Stimulated activated effector memory CD8-positive, alpha-beta T cell treated with anti-CD3 and anti-CD28 coated beads, Interleukin-12 subunit alpha, Interleukin-12 subunit beta, amount 100 ng/mL, for 72 hours (primary cell): Measurements from ENCODE around the gene BARX1.
"Not testable (repeated sequence)": the region's sequence is repeated elsewhere in the genome, so short reads cannot be mapped to it uniquely, and the experiment has no call there.

Experiments used
- ATAC-seq: fragments of 150-1000 bp; cut with Tn5 transposase; 2 replicates; pipeline ENCODE4 v1.10.0; 2021
- DNase-seq, 2 donors: peaks; one replicate each; pipeline ENCODE4 v3.0.0; 2021 to 2022; ENCODE audit warnings: low spot score in 2 of 2
- H3K27ac Mint-ChIP-seq: one replicate; pipeline ENCODE4 v1.8.0; 2022; ENCODE audit warnings: mild to moderate bottlenecking, mixed read lengths
- H3K36me3 Mint-ChIP-seq: one replicate; pipeline ENCODE4 v1.8.0; 2022; ENCODE audit warnings: mild to moderate bottlenecking, mixed read lengths
- H3K4me1 Mint-ChIP-seq: one replicate; pipeline ENCODE4 v1.8.0; 2022; ENCODE audit warnings: mixed read lengths
- H3K4me3 Mint-ChIP-seq: one replicate; pipeline ENCODE4 v1.8.0; 2022; ENCODE audit warnings: mild to moderate bottlenecking, mixed read lengths
- H3K9me3 Mint-ChIP-seq: one replicate; pipeline ENCODE4 v1.8.0; 2022; ENCODE audit warnings: mixed read lengths

The BARX1 gene

GRCh38 chr9:93949073-93949693, 6.0 kb downstream of the BARX1 start:
- Mint-ChIP-seq H3K36me3 (peaks cover 14% of the 10 kb centered on the region), H3K27ac (no peak overlapping the region), H3K4me3 (no peak overlapping the region), H3K9me3 (no peaks in the 10 kb centered on the region), H3K4me1 (peaks cover 57% of the 10 kb centered on the region)
- DNase-seq (no peak), ATAC-seq (no peak)

- no peak overlapping the region for H3K27ac Mint-ChIP-seq
- H3K36me3 Mint-ChIP-seq: peaks cover 7% of the 10 kb centered on the region
- H3K9me3 Mint-ChIP-seq: no peaks in the 10 kb centered on the region
- DNase-seq: no peak
- ATAC-seq: no peak
- no peak overlapping the region for H3K4me3 Mint-ChIP-seq
- peaks cover 51% of the 10 kb centered on the region for H3K4me1 Mint-ChIP-seq
Observed at GRCh38 chr9:93948441-93949072, 6.6 kb downstream of the BARX1 start.

- H3K4me3 Mint-ChIP-seq: no peak overlapping the region
- H3K4me1 Mint-ChIP-seq: peaks cover 48% of the 10 kb centered on the region
- no peak overlapping the region for H3K27ac Mint-ChIP-seq
- H3K9me3 Mint-ChIP-seq: no peaks in the 10 kb centered on the region
- ATAC-seq (no peak), DNase-seq (no peak)
- H3K36me3 Mint-ChIP-seq: peaks cover 6% of the 10 kb centered on the region
Observed at GRCh38 chr9:93947409-93948070, 7.6 kb downstream of the BARX1 start.

GRCh38 chr9:93946338-93946712, 8.8 kb downstream of the BARX1 start:
- Mint-ChIP-seq H3K36me3 (peaks cover 6% of the 10 kb centered on the region), H3K4me1 (peaks cover 45% of the 10 kb centered on the region), H3K27ac (no peak overlapping the region), H3K4me3 (peak overlapping the region; percentile 40), H3K9me3 (no peaks in the 10 kb centered on the region)
- DNase-seq (no peak), ATAC-seq (no peak)

GRCh38 chr9:93945400-93946337, 9.5 kb downstream of the BARX1 start:
- DNase-seq: no peak
- Mint-ChIP-seq H3K9me3 (no peaks in the 10 kb centered on the region), H3K4me3 (peak overlapping the region; percentile 40), H3K27ac (no peak overlapping the region), H3K4me1 (peaks cover 38% of the 10 kb centered on the region), H3K36me3 (peaks cover 6% of the 10 kb centered on the region)
- no peak for ATAC-seq

- no peak for ATAC-seq
- no peaks in the 10 kb centered on the region for H3K36me3 Mint-ChIP-seq
- no peak overlapping the region for H3K27ac Mint-ChIP-seq
- H3K9me3 Mint-ChIP-seq: no peaks in the 10 kb centered on the region
- peaks cover 26% of the 10 kb centered on the region for H3K4me1 Mint-ChIP-seq
- no peak for DNase-seq
- H3K4me3 Mint-ChIP-seq: no peak overlapping the region
Observed at GRCh38 chr9:93944011-93944410, 11.1 kb downstream of the BARX1 start.

GRCh38 chr9:93942161-93942560, 13.0 kb downstream of the BARX1 start:
- no peaks in the 10 kb centered on the region for H3K9me3 Mint-ChIP-seq
- DNase-seq (no peak), ATAC-seq (no peak)
- H3K4me3 Mint-ChIP-seq: no peak overlapping the region
- H3K27ac Mint-ChIP-seq: no peak overlapping the region
- H3K4me1 Mint-ChIP-seq: peaks cover 26% of the 10 kb centered on the region
- H3K36me3 Mint-ChIP-seq: no peaks in the 10 kb centered on the region

GRCh38 chr9:93941493-93941892, 13.7 kb downstream of the BARX1 start:
- Mint-ChIP-seq H3K4me1 (peaks cover 25% of the 10 kb centered on the region), H3K9me3 (no peaks in the 10 kb centered on the region), H3K27ac (no peak overlapping the region), H3K4me3 (no peak overlapping the region), H3K36me3 (no peaks in the 10 kb centered on the region)
- no peak for ATAC-seq
- no peak for DNase-seq

GRCh38 chr9:93940951-93941350, 14.2 kb downstream of the BARX1 start:
- Mint-ChIP-seq H3K9me3 (no peaks in the 10 kb centered on the region), H3K4me3 (no peak overlapping the region), H3K4me1 (peaks cover 19% of the 10 kb centered on the region), H3K27ac (no peak overlapping the region), H3K36me3 (no peaks in the 10 kb centered on the region)
- ATAC-seq: no peak
- DNase-seq: no peak

GRCh38 chr9:93939589-93939988, 15.6 kb downstream of the BARX1 start:
- not testable (repeated sequence) for H3K4me3 Mint-ChIP-seq, H3K36me3 Mint-ChIP-seq, H3K4me1 Mint-ChIP-seq, DNase-seq, H3K9me3 Mint-ChIP-seq, H3K27ac Mint-ChIP-seq, ATAC-seq

GRCh38 chr9:93937193-93937592, 18.0 kb downstream of the BARX1 start:
- Mint-ChIP-seq H3K36me3 (no peaks in the 10 kb centered on the region), H3K27ac (no peak overlapping the region), H3K9me3 (no peaks in the 10 kb centered on the region), H3K4me3 (no peak overlapping the region), H3K4me1 (no peaks in the 10 kb centered on the region)
- ATAC-seq: no peak
- no peak for DNase-seq

GRCh38 chr9:93931905-93932304, 23.2 kb downstream of the BARX1 start:
- no peak overlapping the region for H3K27ac Mint-ChIP-seq

GRCh38 chr9:93930070-93930469, 25.1 kb downstream of the BARX1 start:
- H3K36me3 Mint-ChIP-seq: no peaks in the 10 kb centered on the region
- no peak overlapping the region for H3K27ac Mint-ChIP-seq
- H3K4me3 Mint-ChIP-seq: no peak overlapping the region

More at GRCh38 chr9:93931905-93932304, 23.2 kb downstream of the BARX1 start:
- ATAC-seq (no peak), DNase-seq (no peak)
- H3K9me3 Mint-ChIP-seq: no peaks in the 10 kb centered on the region
- no peaks in the 10 kb centered on the region for H3K4me1 Mint-ChIP-seq
- H3K36me3 Mint-ChIP-seq: no peaks in the 10 kb centered on the region
- H3K4me3 Mint-ChIP-seq: no peak overlapping the region

GRCh38 chr9:93929231-93929630, 25.9 kb downstream of the BARX1 start:
- ATAC-seq (no peak), DNase-seq (no peak)
- Mint-ChIP-seq H3K4me1 (no peaks in the 10 kb centered on the region), H3K36me3 (no peaks in the 10 kb centered on the region), H3K9me3 (no peaks in the 10 kb centered on the region), H3K4me3 (no peak overlapping the region), H3K27ac (no peak overlapping the region)

More at GRCh38 chr9:93930070-93930469, 25.1 kb downstream of the BARX1 start:
- Mint-ChIP-seq H3K9me3 (no peaks in the 10 kb centered on the region), H3K4me1 (no peaks in the 10 kb centered on the region)
- DNase-seq (no peak), ATAC-seq (no peak)

- DNase-seq (no peak), ATAC-seq (no peak)
- Mint-ChIP-seq H3K4me1 (no peaks in the 10 kb centered on the region), H3K4me3 (no peak overlapping the region), H3K9me3 (no peaks in the 10 kb centered on the region), H3K27ac (no peak overlapping the region), H3K36me3 (no peaks in the 10 kb centered on the region)
Observed at GRCh38 chr9:93922535-93922934, 32.6 kb downstream of the BARX1 start.
